ENCODE data around the gene FAM98B.

FAM98B gene

GRCh38 chr15:38512901-38513300, 59.0 kb downstream of the FAM98B start:
- no peak for DNase-seq

DNA sequence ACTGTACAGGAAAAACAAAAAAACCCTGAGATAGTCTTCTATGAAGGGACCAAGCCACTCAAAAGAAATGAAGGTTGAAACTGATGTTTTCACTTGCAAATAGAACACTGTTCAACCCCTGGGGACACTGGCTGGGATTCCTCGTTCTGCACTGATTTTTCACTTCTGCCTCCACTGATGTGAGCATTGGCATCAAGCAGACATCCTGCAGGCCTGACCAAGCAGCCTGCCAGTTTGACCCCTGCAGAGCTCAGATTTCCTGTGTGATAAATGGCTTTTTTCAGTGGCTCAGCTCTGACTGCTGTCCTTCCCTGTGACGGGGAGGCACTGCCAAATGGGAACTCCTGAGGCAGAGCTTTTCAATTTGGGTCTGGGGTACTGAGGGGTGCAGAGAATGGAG, 60.7 kb downstream of the FAM98B start:
- DNase-seq = no peak

DNA sequence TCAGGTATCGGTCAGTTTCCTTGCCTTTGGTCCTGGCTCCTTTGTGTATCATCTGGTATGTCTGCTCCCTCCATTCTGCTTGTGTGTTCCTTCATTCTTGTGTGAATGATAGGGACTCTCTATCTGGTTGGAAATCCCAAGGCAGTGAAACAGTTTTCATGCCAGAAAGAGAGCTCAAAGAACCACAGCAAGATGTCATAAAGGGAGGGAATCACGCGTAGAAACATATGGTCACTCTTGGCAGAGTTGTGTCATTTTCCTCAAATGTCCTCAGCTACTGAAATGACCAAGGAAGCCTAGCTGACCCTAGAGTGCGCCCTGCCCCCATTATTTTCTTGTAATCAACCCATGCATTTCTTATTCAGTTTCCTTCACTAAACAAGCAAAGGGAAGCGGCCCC, 62.7 kb downstream of the FAM98B start:
- DNase-seq = no peak

DNA sequence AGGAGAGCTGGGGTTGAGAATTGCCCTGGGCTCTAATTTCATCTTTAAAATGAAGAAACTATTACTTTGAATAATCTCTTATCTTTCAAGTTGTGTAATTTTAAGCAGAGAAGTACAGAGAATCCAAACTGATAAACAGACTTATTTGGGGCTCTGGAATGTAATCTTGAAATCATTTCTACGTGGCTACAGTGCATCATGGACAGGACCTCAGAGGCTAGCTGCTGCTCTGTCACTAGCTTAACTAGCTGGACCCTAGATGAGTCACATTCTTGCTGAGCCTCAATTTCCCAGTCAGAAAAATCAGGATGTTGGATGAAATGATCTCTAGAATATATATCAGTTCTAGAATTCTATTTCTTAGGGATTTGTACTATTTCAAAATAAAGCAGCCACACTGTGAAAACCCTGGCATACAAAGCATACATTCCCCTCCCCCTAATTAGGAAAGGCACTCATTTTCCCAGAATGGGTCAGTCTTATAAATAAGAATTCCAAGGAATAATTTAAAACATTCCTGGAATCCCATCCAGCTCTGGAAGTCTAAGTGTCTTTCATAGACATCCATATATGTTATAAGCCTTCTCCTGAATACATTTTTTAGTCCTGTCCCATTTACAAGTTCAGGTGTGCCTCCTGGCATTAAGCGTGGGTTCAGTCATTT, 63.5 kb downstream of the FAM98B start:
- DNase-seq = no peak

GRCh38 chr15:38518084-38518483, 64.2 kb downstream of the FAM98B start:
- DNase-seq = no peak

DNA sequence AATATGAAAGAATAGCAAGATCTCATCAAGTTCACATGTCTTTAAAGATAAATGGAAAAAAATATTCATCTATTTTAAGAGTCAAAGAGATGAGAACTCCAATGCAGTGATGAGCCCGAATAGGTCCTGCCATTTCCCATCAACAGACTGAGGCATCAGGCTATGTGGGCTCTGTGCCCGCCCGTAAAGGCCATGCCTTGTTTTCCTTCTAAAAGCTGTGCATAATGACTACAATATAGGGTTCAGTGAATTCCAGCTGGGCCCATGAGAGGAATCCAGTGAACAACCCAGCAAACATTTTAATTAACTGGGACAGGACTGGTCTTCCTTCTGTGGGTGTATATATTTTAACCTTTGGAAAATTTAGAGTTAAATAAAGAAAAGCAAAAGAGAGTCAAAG, 66.1 kb downstream of the FAM98B start:
- no peak for DNase-seq

DNA sequence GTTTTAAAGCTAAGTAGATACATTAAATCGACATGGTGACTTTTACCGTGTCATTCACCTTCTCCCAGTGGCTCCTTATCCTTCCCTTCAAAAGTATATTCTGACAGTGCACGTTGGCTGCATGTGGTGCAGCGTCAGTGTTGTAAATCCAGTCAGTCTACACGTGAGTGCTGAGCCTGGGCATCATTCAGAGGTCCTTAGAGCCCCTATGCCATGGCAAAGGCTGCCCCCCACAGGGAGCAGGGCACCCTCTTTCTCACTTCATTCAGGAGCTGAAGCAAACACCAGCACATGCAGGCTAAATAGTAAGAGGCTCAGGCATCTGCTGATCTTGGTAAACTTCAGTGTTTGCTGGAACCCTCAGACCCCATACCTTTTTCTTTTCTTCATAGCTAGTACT, 67.4 kb downstream of the FAM98B start:
- no peak for DNase-seq

- DNase-seq = no peak
Measured at GRCh38 chr15:38522922-38523321, 69.0 kb downstream of the FAM98B start.

- DNase-seq = no peak
Measured at GRCh38 chr15:38524156-38524555, 70.2 kb downstream of the FAM98B start.

DNA sequence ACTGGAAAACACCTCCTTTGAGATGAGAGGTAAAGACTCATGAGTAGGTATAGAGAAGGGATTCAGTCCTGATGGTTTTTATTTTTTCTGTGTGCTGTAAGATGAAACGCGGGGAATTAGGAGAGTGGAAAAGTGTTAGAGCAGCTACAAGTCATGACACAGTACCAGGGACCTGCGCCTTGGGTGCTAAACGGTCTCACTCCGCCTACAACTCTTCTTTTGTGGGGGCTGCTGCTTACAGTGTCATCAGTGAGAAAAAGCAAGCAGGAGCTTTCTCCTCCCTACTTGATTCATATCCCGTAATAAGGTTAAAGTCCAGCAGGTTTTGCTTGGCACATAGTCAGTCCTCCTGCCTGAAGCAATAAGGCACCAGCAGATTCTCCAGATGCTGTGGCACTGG, 71.6 kb downstream of the FAM98B start:
- DNase-seq = no peak

DNA sequence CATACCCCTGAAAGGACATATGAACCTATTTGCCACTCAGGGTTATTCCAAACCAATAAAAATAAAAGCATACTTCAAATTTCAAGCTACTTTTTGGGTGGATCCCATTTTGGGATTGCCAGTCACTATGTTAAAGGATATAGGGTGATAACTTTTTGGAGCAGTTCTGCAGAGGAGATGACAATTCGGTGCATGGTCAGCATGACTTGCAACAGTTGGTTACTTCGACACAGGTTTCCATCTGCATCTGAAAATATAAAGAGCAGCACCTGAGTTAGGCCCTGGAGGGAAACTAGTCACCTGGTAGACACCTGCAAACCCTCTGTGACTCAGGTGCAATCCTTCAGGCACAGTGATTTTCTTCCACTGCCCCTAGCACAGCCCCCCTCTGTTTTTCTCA, 72.2 kb downstream of the FAM98B start:
- DNase-seq = no peak

GRCh38 chr15:38528294-38528693, 74.4 kb downstream of the FAM98B start:
- DNase-seq = no peak

DNA sequence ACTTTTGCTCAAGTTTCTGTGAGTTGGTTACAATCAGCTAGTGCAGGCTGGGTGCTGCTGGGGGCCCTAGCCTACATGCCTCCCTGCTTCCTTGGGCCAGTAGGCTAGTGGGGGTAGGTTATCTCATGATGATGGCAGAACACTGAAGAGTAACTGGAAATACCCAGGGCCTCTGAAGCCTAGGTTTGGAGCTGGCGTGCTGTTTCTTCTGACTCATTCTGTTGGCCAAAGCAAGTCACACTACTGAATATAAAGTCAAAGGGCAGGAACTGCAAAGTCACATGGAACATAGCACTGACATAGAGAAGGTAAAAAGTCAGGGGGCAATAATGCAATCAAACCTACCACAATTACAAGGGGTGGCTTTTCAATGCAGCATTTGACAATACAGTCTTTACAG, 76.2 kb downstream of the FAM98B start:
- DNase-seq = no peak

GRCh38 chr15:38531509-38531908, 77.6 kb downstream of the FAM98B start:
- DNase-seq = no peak

DNA sequence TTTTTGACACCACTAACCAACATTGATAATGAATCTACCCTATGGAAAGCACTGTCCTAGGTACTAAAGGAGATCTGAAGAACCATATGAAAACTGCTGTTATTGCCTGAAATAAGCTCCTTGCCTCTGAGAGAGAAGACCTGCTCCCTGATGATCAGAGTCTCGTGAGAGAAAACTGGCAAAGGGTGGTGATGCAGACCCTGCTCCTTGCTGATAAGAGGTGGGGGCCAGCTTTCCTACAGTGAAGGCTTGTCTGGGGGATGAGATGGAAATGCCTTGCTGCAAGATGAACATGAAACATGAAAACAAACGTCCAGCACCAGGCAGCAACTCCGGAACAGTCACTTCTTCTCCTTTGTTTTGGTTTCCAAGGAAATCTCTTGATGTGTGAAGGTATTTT, 78.8 kb downstream of the FAM98B start:
- no peak for DNase-seq

DNA sequence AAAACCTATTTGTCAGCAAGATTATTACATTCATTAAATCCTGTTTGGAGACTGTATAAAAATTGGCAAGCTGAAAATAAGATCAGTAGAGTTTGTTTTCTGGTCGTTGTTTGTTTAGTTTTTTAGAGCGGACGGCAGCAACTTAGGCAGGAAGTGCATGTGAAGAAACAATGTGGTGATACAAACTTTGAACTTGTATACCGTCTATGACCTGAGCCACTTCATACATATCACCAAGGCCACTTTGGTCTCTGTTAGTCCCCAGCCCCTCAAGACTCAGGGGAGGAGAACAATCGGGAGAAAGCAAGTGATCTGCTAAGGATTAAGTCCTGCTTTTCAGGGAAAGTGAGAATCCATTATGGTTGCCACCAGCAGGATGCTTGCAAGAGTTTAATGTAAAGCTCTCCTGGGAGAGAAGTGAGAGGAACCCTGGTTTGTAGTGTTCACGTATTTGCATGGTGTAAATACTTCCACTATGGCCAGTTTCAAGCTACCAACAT, 79.5 kb downstream of the FAM98B start:
- no peak for DNase-seq

DNA sequence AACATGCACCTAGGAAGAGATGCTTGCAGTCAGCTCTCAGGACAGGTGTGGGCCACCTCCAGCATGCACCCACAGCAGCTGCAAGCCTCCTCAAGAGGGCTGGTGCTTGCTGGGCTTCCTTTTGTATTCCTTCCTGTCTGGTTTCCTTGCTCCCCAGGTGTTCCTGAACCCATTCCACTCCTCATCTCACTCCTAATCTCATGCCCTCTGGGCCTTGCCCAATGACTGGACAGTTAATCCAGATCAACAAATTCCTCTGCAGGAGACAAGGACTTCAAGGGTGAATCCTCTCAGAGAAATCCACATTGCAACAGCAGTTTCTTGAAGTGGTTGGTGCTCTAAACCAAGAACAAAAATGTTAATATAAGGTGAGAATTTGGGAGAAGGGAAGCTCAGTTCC, 80.0 kb downstream of the FAM98B start:
- no peak for DNase-seq

GRCh38 chr15:38534691-38535090, 80.8 kb downstream of the FAM98B start:
- no peak for DNase-seq

DNA sequence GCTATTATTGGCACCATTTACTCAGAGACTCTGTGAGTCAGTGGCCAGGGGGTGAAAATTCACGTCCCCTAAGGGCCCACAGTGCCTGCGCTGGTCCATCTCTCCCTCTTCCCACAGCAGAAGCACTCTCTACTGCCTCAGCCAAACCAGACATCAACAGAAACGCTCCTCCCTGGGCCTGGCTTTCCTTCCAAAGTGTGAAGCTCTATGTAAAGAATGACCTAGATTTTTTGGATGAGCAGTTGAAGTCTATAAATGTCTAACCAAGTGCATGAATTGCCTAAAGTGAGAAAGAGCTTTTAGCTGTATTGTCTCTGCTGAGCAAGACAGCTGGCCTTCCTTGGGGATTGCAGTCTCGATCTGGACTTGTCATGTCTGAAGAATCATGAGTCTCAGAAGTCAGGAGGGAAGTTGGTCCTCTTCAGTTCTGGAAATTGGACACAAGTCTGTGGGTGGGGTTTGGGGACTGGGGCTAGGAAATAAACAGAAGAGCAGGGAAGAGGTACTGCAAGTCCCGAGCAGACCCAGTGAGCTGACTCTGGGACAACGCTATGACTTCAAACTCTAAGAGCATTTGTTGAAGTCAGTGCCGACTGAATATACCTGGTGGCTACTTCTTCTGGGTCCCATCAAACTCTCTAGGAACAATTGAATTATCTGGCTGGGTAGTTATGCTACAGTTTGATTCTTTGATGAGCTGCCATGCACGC, 81.7 kb downstream of the FAM98B start:
- DNase-seq = no peak

GRCh38 chr15:38536201-38536676, 82.3 kb downstream of the FAM98B start:
- no peak for DNase-seq
